Nephron progenitor cell (in vitro differentiated cells): Measurements from ENCODE around the gene ARL8B.

Experiments
- DNase-seq: peaks from one replicate; pipeline ENCODE4 v3.0.0; 2021
- H3K27ac Mint-ChIP-seq: 2 replicates; pipeline ENCODE4 v1.8.0; 2021; ENCODE audit warnings: mild to moderate bottlenecking, moderate library complexity, mixed read lengths
- H3K27me3 Mint-ChIP-seq: 2 replicates; pipeline ENCODE4 v1.8.0; 2021; ENCODE audit warnings: mild to moderate bottlenecking, low read depth, mixed read lengths; ENCODE audit not compliant: poor library complexity
- H3K36me3 Mint-ChIP-seq: 2 replicates; pipeline ENCODE4 v1.8.0; 2021; ENCODE audit warnings: low read depth, mixed read lengths
- H3K4me1 Mint-ChIP-seq: 2 replicates; pipeline ENCODE4 v1.8.0; 2021; ENCODE audit warnings: mixed read lengths
- H3K4me3 Mint-ChIP-seq: 2 replicates; pipeline ENCODE4 v1.8.0; 2021; ENCODE audit warnings: mild to moderate bottlenecking, moderate library complexity, mixed read lengths
- H3K9me3 Mint-ChIP-seq: 2 replicates; pipeline ENCODE4 v1.8.0; 2021; ENCODE audit warnings: mild to moderate bottlenecking, moderate library complexity, mixed read lengths
- CTCF ChIP-seq: fragments of 200-600 bp; sonication (generic); IDR thresholded peaks from 2 replicates; pipeline ENCODE4 v1.5.0; 2021; ENCODE audit warnings: antibody characterized with exemption

Gene ARL8B

GRCh38 chr3:5133239-5134018 is 11.3 kb downstream of the ARL8B start:
- peaks cover 39% of the 10 kb centered on the region for H3K4me1 Mint-ChIP-seq
- no peak for TF ChIP-seq CTCF
- no peaks in the 10 kb centered on the region for H3K27me3 Mint-ChIP-seq
- no peak for DNase-seq
- no peak overlapping the region for H3K4me3 Mint-ChIP-seq
- peak overlapping the region; percentile 46 for H3K27ac Mint-ChIP-seq
- H3K36me3 Mint-ChIP-seq = peaks cover 12% of the 10 kb centered on the region
- H3K9me3 Mint-ChIP-seq = no peaks in the 10 kb centered on the region

- H3K36me3 Mint-ChIP-seq = peaks cover 12% of the 10 kb centered on the region
- no peak overlapping the region for H3K4me3 Mint-ChIP-seq
- peaks cover 39% of the 10 kb centered on the region for H3K4me1 Mint-ChIP-seq
- no peaks in the 10 kb centered on the region for H3K27me3 Mint-ChIP-seq
- no peak for DNase-seq
- no peak for TF ChIP-seq CTCF
- H3K27ac Mint-ChIP-seq = peak overlapping the region; percentile 68
- no peaks in the 10 kb centered on the region for H3K9me3 Mint-ChIP-seq
Observed at GRCh38 chr3:5134019-5134391, 11.9 kb downstream of the ARL8B start.

- Mint-ChIP-seq H3K36me3 (peaks cover 12% of the 10 kb centered on the region), H3K9me3 (no peaks in the 10 kb centered on the region)
- no peak for TF ChIP-seq CTCF
Observed at GRCh38 chr3:5134499-5134898, 12.4 kb downstream of the ARL8B start.

GRCh38 chr3:5136211-5136918 is 14.3 kb downstream of the ARL8B start:
- Mint-ChIP-seq H3K4me1 (peaks cover 39% of the 10 kb centered on the region), H3K27ac (peak overlapping the region; percentile 37), H3K4me3 (no peak overlapping the region), H3K36me3 (peaks cover 19% of the 10 kb centered on the region), H3K27me3 (no peaks in the 10 kb centered on the region), H3K9me3 (peaks cover 9% of the 10 kb centered on the region)
- no peak for TF ChIP-seq CTCF
- no peak for DNase-seq

More at GRCh38 chr3:5134499-5134898, 12.4 kb downstream of the ARL8B start:
- Mint-ChIP-seq H3K27me3 (no peaks in the 10 kb centered on the region), H3K4me1 (peaks cover 39% of the 10 kb centered on the region), H3K4me3 (no peak overlapping the region), H3K27ac (peak overlapping the region; percentile 68)
- no peak for DNase-seq

GRCh38 chr3:5136919-5137429 is 14.9 kb downstream of the ARL8B start:
- Mint-ChIP-seq H3K36me3 (peaks cover 25% of the 10 kb centered on the region), H3K27me3 (no peaks in the 10 kb centered on the region), H3K4me1 (peaks cover 39% of the 10 kb centered on the region), H3K4me3 (no peak overlapping the region), H3K9me3 (peaks cover 13% of the 10 kb centered on the region), H3K27ac (peak overlapping the region; percentile 37)
- no peak for TF ChIP-seq CTCF
- DNase-seq = no peak
